ENCODE measurements around the gene SPRED2.
A peak's percentile ranks its signal among the peaks of the same experiment; 100 is the strongest.

The SPRED2 gene

DNA sequence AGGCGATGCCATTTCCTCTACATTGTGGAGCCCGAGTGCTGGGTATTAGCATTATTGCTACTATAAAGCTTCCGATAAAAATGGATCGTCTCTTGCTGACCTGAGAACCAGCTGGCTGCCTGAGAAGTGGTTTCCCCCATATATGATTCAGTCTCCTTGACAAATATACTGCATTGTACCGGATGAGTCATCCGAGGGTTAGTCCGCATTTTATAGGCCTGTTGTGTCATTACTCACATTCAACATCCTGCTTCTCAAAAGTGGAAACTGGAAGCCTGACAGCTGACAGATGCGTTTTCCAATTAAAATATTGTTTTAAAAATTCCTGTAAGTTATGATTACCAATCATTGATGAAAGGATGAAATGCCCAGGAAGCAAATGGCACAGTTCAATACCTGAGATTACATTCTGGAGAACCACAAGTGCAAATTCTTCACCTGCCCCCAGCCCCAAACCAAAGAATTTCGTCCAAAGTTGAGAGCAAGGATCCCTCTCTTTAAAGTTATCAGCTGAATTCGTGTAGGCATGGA is 65.7 kb downstream of the SPRED2 start:
- peak in 1 of 2 donors; percentile 27 for DNase-seq (ENCODE audit: low read depth in 2 of 2)

DNA sequence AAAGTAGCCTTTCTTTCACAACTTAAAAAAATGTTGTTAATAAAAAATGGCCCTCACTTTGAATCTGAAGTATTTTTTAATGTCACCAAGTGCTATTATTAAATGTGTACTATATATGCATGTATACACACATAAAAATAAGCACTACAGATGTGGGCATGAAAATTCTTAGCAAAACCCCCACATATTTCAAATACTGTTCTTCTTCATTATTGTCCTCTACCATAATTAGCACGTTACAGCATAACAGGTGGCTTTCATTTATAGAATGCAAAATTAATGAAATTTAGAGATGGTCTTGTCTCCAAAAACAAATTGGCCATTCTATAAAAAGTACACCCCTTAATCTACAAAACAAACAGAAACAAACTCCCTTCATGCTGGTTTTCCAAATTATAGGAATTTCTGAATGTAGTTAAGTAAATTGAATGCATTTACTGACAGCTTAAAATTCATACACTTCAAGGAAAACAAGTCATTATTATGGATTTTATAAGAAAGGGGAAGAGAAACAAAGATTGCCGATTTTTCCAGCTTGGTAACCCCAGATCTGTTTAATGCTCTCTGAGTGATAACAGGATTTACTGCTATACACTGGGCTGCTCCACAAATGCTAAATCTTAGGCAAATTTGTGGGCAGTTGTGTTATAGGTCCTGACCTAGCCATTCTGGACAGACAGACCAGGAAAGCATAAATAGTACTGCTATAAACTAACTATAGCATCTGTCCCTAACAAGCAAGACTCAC is 67.2 kb downstream of the SPRED2 start:
- no peak for DNase-seq (ENCODE audit: low read depth in 2 of 2)

DNA sequence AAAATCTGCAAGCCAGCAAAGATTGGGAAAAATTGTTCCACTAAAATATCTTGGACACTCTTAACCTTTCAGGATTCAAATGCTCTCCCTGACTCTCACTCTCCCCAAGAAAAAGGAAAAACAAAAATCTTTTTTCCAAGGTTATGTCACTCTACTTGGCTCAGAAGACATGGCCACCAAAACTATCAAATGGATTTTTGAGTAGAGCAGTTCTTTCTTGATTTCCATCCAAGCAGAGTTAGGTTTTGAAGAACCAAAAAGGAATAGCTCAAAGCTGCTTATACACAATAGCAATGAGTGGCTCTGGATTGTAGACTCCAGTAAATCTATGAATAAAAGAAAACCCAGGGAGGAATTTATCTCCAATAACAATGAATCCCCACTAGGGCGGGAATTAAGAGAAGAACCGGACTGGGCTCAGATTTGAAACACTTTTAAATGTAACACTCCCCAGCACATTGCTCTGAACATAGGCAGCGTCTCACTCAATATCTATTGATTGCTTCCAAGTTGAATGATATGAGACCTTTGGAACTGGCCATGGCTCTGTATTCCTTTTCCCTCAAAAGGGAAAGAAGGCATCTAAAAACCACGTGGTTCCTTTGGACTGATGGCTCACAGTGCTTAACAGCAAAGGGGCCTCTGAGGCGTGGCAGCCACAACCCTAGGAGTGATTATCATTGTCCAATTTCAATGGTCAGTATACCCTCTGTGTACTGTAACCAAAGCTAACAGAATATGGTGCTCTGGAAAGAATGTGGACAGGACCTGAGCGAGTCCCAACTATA is 68.3 kb downstream of the SPRED2 start:
- no peak for DNase-seq (ENCODE audit: low read depth in 2 of 2)

DNA sequence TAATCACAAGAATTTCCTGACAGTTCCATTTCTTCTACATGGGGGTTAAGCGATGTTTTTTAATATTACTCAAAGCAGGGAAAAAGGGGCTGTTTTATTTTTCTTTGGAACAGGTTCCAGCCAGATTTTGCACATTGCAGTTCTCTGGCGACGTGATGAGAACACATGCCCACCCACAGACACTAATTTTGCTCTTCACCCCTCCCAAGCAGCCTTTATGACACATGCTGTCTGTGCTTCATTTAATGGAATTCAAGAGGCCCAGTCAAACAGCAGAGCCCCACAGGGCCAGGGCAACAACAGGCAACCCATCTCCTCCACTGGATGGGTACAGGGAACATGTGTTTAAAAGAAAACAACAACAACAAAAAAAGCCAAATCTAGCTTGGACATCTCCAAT is 70.8 kb downstream of the SPRED2 start:
- DNase-seq (ENCODE audit: low read depth in 2 of 2): no peak

DNA sequence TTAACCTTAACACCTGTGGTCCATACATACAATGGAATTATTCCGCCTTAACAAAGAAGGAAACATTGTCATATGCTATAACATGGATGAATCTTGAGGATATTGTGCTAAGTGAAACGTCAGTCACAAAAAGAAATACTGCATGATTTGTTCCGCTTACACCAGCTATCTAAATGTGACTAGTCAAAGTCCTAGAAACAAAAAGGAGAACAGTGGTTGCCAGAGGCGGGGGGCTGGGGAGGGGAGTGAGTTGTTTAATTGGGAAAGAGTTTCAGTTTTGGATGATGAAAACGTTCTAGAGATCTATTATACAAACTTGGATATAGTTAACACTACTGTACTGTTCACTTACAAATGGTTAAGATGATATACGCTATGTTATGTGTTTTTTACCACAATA is 72.0 kb downstream of the SPRED2 start:
- no peak for DNase-seq (ENCODE audit: low read depth in 2 of 2)

DNA sequence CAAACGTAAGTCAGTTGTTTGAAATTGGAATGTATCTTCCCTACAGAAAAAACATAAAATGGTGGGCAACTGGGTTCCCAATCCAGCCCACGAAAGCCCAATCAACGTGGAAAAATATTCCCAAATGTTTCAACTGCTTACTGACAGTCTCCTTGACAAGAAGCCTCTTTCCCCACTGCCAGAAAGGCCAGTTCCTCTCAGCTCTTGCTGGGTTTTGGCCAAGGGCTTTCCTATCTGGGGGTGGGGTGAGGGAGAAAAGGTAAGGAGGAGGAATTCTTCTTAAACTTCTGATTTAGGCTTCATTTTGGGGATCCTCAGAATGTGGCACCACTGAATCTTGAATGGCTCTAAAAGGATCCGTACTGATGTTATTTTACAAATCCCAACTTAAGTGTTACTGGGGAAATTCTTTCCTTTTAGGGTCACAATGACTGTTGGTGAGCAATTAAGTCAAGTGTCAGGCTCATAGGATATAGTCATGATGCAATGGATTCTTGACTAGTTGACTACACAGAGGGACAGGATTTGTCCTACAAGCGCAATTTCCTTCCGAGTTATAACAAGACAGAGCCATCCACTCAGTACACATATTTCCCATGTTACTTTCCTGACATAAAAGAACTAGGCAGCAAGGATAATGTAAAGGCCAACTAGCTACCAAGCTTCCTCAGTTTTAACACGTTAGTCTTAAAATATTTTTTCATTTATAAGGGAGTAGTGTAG is 73.6 kb downstream of the SPRED2 start:
- no peak for DNase-seq (ENCODE audit: low read depth in 2 of 2)

DNA sequence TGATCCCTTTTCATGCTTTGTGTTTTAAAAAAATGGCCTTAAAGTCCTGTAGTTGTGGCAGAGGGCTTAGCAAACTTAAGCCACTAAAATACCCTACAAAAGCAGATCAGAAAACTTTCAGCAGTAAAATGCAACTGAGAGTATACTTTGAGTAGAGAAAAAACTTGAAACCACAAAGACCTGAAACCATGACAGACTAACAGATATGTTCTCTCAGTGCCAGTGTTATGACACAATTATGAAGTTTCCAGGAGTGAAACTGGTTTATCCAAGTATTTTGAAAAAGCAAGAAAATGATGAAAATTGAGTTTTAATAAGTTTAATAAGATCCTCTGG is 74.5 kb downstream of the SPRED2 start:
- DNase-seq (ENCODE audit: low read depth in 2 of 2): no peak

DNA sequence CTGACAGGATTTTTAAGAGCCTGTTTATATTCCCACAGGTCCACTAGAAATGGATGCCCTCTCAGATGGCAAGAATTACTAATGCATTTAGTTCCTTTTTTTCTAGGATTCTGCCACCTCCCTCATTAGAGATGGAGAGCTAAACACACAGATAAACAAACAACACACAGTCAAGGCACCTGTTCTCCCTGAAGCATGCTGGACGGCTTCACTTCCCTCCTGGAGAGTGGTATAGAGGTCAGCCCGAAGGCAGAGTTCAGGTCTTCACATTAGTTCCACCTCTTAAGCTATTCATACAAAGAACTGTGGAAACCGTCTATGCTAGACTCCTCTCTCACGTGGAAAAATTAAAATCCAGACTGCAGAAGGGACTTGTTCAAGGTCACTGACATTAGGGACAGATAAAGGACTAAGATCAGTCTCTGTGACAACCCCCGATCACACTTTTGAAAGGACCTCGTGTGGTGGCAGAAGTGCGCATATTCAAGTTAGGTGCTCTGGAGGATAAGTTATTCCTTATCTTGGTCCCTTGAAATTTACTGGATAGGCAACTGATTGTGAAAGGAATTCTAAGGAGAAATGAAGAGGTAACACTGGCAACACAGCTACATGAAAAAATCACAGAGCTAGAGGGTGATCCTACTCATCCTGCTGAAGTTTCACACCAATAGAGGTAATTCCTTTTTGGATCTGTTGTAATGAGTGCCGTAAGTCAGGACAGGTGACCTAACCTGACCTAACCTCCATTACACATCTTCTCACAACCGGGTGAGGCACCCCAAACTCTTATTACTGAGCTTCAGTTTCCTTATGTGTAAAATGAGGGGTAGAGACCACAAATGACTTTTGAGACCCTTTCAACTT is 75.1 kb downstream of the SPRED2 start:
- DNase-seq (ENCODE audit: low read depth in 2 of 2): no peak

DNA sequence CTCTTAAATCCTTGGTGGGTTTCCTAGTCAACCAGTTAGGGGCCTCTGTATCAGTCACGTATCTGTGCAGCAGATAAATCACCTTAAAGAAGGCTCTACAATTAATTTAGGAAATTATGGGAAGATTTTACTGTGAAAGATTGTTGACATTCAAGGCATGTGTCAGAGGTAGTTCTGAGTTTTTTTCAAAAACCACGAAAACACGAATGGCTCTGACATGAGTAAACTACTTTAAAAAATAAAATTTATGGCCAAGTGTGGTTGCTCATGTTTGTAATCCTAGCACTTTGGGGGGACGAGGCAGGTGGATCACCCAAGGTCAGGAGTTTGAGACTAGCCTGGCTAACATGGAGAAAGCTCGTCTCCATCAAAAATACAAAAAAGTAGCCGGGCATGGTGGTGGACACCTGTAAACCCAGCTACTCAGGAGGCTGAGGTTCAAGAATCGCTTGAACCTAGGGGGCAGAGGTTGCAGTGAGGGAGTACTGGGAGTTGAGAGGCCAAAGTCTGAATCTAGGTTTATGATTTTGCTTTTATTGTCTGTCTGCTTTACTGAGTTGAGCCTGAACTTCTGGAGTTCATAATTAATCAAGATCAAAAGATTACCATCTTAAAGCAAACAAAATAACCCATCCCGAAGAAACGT is 77.1 kb downstream of the SPRED2 start:
- no peak for DNase-seq (ENCODE audit: low read depth in 2 of 2)

DNA sequence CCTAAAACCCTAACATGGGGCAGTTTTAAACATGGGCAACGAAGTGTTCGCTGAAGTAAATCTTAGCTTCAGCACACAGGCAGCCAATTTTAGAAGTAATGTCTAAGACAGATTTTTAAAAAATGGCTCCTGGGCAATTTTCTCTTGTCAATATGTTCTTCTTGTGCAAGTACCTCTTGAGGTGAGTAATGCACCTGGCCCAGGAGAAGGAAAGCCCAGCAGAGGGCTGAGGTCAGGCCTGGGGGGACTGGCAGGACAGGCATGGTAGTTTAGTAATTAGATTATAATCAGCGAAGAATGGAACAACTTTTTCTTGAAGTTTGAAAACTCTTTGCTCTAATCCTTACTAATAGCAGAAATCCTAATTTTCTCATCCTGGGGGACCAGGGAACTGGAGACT is 77.6 kb downstream of the SPRED2 start:
- no peak for DNase-seq (ENCODE audit: low read depth in 2 of 2)

DNA sequence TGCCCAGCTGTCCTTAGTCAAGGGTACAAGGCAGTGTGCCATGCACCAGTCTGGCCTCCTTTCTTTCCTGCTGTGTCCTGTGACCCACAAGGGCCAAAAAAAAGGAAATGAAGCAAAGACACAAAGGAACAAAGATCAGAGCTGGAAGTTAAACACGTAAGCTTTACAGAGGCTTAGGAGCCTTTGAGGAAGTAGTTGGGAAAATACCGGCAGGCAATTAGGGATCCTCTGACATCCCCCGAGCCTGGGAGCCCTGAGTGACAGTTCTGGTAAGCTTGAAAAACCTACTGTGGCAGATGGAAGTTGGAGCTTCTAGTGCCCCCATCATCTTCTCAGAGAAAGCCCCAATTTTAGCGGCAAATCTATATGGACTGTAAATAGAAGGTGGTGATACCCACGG is 78.5 kb downstream of the SPRED2 start:
- no peak for DNase-seq (ENCODE audit: low read depth in 2 of 2)

DNA sequence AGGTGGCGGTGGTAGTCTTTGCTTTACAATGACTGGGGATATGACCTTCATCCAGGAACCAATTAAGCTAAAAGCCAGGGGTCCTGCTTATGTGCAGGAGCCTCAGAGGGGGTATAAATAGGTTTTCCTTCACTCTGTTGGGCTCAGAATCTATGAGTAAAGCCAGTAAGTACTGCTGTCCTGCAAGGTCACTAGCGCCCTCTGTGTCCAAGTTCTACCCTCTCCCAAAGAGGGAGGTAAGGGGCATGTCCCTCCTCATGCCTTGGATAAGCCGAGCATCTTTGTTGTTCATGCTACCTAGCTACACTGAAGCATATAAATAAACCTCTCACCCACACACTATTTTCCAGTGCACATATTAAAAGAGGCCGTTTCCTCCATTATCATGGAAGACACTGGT is 79.4 kb downstream of the SPRED2 start:
- DNase-seq (ENCODE audit: low read depth in 2 of 2): no peak

DNA sequence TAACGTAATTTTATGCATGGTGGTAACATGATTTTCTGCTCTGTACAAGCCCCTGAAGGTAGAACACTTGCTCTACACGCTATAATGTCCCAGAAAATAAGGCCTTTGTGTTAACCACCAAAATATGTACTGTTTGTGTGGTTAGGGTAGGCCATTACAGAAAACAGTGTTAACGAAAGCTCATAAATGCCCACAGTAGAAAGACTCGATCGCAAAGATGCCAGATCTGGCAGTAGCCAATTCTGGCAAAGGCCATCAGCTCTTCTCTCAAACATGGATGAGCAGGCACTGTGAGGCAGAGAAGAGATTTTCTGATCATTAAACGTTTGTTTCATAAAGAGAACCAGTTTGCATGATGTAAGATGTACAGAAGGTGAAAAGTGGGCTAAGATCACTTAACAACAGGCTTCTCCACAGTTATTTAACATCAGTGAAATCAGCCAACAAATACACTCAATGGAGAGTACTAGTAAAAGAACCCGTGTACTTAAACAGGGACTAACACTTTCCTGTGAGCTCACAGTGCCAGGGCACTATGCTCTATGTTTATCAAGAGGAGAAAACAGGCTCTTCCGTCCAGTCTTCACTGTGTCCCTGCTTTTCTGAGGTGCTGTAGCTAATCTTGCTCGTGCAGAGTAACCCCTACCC is 80.3 kb downstream of the SPRED2 start:
- no peak for DNase-seq (ENCODE audit: low read depth in 2 of 2)

DNA sequence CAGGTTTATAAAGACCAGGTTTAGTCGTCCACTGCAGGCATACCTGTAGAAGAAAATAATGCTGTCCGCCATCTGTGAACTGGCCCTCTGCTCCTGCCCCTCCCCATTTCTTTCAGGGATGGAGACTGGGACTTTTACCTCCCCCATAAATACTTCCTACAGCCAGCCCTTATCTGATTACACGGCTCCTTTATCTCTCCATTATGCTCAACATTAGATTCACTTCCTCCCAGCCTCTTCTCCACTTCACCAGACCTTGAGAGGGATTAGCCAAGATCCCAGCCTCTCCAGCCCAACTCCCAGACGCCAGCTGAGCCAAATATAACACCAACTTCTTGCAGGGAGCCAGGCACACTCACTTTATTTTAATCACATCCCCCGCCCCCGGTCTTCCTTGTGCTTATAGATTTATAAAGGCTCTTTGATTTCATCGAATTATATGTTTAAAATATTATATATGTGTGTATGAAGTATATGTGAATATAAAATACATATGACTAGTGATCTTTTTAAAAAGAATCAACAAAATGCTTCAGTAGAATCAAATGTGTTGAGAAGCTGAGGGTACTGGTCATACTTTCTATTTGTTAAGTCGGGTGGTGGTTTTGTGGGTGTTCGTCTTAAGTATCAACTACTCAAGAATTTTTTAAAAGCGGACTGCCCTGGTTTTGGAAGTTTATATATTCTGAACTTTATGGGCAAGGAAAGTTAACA is 81.0 kb downstream of the SPRED2 start:
- no peak for DNase-seq (ENCODE audit: low read depth in 2 of 2)

DNA sequence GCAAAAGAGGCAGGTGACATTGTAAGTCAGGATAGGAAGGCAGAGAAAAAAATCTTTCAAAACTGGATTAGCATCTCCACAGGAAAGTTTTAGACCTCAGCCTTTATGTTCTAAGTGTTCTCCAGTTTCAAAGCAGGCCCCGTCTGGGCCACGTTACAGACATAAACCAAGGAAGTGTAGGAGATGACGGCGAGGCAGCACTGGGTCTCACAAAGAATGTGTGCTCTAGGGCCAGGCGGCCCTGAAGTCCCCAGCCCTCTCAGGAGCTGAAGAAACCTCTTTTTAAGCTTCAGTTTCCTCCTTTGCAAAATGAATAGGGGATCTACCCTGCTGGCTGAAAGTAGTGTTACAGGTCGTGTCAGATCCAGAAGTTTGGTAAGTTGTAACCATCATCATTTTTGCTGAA is 81.7 kb downstream of the SPRED2 start:
- no peak for DNase-seq (ENCODE audit: low read depth in 2 of 2)

DNA sequence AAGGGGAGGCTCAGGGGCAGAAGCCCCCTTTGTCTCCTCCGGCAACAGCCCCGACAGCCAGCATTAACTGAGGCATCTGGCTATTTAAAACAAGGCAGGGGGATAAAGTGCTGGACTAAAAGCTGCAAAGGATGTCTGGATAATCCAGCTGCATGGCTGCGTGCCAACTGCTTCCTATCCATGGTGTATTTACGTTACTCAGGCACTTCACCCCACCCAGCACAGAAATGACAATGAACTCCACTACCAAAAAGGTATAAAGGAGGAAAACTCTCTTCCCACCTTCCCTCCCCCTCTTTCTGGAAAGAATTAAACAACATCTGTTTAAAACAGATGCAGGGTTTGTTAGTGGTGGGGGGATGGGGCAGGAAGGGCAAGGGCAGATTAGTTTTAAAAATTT is 82.5 kb downstream of the SPRED2 start:
- DNase-seq (ENCODE audit: low read depth in 2 of 2): no peak

DNA sequence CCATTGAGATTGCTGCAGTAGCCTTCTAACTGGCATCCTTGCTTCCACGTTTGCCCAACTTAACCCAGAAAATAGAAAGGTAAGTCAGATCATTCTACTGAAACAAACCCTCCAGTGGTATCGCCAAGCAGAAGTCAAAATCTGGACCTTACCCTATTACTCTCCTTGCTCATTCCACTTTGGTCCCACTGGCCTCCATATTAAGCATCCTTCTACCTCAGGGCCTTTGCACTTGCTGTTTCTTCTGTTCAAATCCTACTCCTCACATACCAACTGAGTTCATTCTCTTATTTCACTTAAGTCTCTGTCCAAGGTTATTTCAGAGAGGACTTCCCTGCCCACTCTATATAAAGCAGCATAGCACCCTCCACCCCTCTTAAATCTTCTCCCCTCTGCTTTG is 84.5 kb downstream of the SPRED2 start:
- no peak for DNase-seq (ENCODE audit: low read depth in 2 of 2)

DNA sequence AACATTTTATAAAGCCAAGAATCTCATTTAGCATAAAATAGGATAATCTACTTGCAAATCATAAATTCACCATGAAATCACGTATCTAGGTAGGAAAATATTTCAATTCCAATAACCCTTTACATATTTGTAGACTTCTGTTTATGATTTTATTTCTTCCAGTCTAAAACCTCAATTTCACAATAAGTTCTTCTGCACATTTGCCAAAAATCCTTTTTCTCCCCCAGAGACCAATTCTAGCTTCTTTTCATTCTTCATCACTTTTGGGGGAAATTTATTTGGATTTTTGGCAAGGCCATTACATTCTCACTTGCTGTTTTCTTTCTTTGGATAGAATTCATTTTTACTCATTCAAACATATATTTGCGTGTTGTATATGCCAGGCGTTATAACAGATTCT is 86.8 kb downstream of the SPRED2 start:
- DNase-seq (ENCODE audit: low read depth in 2 of 2): no peak

DNA sequence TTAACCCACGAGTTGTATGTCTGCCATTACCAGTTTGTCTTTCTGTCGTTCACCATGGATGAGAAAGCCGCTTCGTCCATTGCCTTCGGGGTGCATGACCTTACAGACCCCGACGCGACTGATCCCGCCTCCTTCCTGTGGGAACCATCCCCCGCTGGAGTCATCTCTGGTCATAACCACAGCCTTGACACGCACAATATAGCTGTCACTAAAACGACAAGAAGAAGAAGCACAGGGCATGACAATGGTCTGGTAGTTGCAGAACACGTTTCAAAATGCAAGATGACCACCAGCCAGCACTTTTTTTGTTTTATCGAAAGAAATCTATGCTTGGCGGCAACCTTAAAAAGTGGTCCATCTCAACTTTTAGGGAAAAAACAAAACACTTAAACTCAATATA is 87.7 kb downstream of the SPRED2 start:
- no peak for DNase-seq (ENCODE audit: low read depth in 2 of 2)

DNA sequence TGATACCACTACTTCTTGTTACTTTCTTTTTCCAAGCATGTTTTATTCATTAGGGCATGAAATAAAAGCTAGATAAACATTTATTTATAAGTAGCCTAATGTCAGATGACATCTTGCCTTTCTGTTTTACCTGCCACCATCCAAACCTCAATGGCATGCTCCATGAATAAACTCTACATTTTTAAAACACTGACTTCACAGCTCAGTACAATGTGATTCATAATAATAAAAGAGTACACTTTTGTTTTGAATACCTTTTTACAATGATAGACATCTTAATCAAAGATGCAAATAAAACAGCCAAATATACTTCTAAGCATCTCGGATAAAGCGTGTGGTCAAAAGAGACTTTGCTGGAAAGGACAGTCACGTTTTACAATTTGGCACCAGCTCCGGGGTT is 88.2 kb downstream of the SPRED2 start:
- no peak for DNase-seq (ENCODE audit: low read depth in 2 of 2)
